HCEC 1CT (cell line): ENCODE data around the gene AKR1B15.
"Not testable (repeated sequence)": the region's sequence is repeated elsewhere in the genome, so short reads cannot be mapped to it uniquely, and the experiment has no call there.

Source experiments
- DNase-seq: peaks from one replicate; pipeline ENCODE4 v3.0.0-alpha.2; 2017

The AKR1B15 gene

DNA sequence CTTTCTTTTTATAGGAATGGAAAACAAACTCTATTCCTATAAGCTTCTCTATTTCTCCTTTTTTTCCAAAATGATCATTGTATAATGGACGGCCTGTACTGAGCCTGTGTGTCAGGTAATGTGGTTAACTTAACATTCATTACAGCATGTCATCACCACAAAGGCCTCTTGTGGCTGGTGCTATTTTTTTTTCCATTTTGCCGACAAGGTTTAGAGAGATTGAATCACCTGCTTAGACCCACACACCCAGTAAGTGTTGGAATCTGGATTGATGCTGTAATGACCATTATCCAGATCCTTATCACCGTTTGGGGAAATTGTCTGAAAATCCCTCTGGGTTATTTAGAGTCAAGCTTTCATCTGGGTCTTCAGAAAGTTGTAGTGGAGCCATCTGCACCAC, 18.5 kb downstream of the AKR1B15 start:
- no peak for DNase-seq

DNA sequence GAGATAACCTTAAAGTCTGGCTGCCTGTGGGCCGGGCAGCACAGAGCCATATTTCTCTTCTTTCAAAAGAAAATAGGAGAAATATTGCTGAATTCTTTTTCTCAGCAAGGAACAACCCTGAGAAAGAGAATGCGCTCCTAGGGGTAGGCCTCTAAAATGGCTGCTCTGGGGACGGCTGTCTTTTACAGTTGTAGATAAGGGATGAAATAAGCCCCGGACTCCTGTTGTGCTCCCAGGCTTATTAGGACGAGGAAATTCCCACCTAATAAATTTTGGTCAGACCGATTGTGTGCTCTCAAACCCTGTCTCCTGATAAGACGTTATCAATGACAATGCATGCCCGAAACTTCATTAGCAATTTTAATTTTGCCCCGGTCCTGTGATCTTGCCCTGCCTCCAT, 21.1 kb downstream of the AKR1B15 start:
- not testable (repeated sequence) for DNase-seq

DNA sequence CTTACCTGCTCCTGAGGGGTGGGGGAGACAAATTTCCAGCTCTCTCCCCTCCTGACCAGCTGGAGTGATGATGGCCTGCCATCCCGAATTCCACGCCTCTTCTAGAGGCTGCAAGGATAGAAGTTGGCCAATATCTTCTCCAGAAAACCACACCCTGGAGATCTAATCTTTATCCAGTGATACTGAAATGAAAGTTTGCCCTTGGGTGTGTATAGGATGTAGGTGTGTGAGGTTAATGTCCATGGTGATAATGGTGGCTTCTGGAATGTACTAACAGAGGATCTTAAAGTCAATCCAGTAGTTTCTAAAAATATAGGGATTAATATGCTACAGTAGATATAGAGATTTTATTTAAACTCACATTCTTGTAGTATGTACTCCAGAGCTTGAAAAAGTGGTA, 22.2 kb downstream of the AKR1B15 start:
- no peak for DNase-seq

GRCh38 chr7:134571746-134572461, 23.0 kb downstream of the AKR1B15 start:
- no peak for DNase-seq

DNA sequence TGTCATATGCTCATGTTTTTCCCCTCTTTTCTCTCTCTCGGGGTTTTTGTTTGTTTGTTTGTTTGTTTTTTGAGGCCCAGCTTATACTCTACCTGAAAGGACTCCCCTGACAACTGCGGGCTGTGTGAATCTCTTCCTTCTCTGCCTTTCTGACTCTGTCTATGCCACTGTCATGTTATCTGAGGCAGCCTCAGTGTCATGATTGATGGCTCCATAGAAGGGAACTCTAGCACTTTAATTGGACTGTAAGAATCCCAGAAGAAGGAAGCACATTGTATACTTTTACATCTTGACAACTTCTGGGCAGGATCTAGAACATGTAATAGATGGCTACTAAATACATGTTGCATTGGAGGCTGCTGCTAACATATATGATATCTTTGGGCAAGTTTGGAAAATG, 25.4 kb downstream of the AKR1B15 start:
- DNase-seq, result no peak

DNA sequence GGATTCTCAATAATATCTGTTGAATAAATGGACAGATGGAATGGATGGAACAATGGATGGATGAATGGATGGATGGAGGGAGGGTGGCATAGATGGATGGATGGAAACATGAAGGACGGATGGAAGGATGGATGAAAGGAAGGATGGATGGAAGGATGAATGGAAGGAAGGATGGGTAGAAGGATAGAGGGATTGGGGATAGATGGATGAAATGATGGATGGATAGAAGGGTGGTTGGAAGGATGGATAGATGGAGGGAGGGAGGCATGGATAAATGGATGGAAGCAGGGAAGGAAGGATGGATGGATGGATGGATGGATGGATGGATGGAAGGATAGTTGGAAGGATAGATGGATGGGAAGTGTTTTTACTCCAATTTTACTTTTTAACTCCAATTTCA, 35.4 kb downstream of the AKR1B15 start:
- DNase-seq, result no peak

DNA sequence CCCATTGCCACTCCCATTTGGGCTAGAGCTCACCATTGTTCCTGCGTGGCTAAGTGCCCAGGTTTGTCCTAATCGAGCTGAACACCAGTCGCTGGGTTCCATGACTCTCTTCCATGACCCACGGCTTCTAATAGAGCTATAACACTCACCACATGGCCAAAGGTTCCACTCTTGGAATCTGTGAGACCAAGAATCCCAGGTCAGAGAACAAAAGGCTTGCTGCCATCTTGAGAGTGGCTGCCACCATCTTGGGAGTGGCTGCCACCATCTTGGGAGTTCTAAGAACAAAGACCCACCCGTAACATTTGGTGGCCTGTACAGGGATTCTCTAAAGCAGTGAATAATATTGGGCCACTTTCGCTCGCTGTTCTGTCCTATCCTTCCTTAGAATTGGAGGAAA, 37.0 kb downstream of the AKR1B15 start:
- DNase-seq, result no peak

DNA sequence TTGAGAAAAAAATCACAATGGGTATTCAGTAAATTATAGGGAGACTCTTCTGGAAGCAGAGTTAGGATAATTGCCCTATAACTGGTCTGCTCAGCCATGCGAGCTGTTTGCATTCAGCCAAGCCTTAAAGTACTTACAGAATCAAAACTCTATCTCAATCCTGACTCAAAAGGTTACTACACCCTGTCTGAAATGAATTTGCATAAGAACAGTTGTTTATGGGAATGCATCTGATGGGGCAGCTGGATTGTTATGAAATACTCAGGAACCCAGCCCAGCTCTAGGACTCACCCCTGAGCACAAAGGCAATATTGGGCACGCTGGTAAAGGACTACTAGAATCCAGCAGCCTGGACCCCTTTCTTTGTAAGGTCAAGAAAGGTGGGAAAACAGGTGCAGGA, 38.8 kb downstream of the AKR1B15 start:
- DNase-seq, result no peak

DNA sequence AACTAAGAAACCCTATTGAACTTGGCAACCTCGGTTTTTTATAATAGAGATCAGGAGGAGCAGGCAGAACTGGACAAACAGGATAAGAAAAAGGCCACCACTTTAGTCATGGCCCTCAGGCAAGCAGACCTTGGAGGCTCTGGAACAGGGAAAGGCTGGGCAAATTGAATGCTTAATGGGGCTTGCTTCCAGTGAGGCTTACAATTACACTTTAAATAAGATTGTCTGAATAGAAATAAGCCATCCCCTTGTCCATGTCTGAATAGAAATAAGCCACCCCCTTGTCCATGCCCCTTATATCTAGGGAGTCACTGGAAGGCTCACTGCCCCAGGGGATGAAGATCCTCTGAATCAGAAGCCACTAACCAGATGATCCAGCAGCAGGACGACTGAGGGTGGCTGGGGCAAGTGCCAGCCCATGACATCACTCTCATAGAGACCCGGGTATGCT, 40.6 kb downstream of the AKR1B15 start:
- DNase-seq, result no peak

DNA sequence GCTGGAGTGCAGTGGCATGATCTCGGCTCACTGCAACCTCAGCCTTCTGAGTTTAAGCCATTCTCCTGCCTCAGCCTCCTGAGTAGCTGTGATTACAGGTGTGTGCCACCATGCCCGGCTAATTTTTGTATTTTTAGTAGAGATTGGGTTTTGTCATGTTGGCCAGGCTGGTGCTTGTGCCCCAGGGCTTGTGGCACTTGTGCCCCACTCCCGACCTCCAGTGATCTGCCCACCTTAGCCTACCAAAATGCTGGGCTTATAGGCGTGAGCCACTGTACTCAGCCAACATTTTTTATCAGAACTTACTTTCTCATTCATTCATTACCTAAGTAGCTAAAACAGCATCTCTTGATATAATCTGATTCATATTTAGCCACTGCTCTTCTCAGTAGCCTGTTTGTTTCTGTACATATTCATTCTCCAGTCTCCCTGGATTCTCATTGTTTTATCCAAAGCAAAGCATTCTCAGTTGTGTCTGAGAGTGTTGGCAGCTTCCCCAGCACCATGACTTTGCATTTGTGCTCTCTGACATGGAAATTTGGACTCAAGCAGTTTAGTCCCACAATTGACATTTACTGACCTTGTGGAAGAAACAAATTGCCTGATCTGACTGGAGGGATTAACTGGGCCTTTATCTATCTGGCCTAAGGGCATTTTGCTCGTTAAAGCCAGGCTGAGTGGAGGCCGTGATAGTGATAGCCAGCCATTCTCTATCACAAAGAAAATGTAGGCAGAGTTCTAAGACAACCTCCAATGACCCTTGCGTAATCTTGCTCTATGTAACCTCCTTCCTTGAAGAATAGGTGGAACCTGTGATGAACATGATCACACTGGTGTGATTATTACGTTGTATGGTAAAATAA, 44.9 kb downstream of the AKR1B15 start:
- peak; percentile 52 for DNase-seq

- no peak for DNase-seq
These were observed 46.0 kb downstream of the AKR1B15 start for GRCh38 chr7:134594877-134595276.

DNA sequence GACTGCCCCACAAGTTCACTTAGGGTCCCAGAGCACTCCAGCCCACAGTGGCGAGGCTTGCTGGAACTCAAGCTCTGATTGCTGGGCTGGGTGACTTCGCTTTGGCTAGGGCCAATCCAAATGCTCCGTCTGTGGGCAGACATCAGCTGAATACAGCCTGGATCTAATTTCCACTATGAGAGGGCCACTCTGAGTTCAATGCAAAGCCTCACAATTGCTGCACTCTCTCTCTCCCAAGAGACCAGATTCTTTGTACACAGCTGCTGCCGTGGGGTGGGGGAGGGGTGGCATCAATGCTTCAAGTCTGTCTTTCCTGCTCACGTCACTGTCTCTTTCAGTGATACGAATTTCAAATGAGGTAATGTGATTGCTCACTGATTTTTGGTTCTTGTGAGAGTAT, 50.5 kb downstream of the AKR1B15 start:
- no peak for DNase-seq

GRCh38 chr7:134601459-134601858, 52.5 kb downstream of the AKR1B15 start:
- no peak for DNase-seq

- DNase-seq, result no peak
These were observed 54.1 kb downstream of the AKR1B15 start for GRCh38 chr7:134602881-134603451.

GRCh38 chr7:134605978-134606923, 57.3 kb downstream of the AKR1B15 start:
- DNase-seq, result peak; percentile 43

GRCh38 chr7:134611611-134612151, 62.8 kb downstream of the AKR1B15 start:
- DNase-seq, result no peak

- DNase-seq, result no peak
These were observed 63.3 kb downstream of the AKR1B15 start for GRCh38 chr7:134612197-134612596.

GRCh38 chr7:134613623-134614347, 64.9 kb downstream of the AKR1B15 start:
- DNase-seq, result peak; percentile 98

DNA sequence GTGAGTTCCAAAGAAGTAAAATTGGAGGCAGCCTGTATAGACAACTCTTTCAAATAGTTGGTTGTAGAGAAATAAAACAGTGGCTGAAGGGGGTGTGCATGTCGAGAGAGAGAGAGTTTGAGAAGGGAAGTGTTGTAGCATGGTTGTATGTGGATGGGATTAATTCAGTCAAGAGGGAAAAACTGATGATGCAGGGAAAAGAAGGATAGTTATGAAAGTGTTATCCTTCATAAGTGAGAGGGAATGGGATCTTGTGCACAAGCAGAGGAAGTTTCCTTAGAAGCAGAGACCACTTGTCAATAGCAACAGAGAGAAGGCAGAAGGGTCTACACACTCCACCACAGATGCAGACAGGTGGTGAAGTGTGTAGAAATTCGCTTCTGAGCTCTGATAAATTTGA, 67.7 kb downstream of the AKR1B15 start:
- no peak for DNase-seq

DNA sequence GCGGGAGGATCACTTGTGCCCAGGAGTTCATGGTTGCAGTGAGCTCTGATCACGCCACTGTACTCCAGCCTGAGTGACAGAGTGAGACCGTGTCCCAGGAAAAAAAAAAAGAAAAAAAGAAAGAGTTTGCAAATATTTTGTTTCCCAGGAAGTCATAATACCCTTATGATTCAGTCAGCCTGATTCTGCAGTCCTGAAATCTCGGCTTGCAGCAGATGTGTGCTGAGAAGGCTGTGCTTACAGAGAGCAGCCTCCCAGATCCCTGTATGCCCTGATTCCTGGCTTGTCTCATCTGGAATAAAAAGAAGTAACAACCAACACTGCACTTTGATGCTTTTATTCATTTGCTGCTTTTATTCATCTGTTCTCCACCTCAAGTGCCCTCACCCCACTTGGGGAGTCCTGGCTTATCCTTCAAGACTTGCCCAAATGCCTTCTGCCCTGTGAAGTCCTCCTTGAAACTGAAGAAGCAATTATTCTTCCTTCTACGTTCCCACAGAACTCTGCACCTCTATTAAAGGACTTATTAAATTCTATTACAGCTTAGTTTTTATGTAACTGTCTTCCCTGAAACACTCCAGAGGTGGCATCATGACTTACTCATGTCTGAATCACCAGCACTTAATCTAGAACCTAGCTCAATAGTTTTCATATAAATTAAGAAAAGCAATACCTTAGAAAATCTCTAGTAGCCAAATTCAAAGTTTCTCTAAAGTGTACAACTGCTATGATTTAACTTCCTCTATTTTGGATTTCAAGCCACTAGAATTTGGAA, 70.0 kb downstream of the AKR1B15 start:
- peak; percentile 78 for DNase-seq
